BLaER1 (cell line): ENCODE measurements around the gene DNASE1L2.

Experiments
- H3K27ac ChIP-seq: shearing (Covaris generic); formaldehyde crosslinking; 2 replicates; pipeline ENCODE4 v1.8.1; 2022
- H3K27me3 ChIP-seq: shearing (Covaris generic); formaldehyde crosslinking; 2 replicates; pipeline ENCODE4 v1.8.1; 2022
- H3K36me3 ChIP-seq: shearing (Covaris generic); formaldehyde crosslinking; 2 replicates; pipeline ENCODE4 v1.8.1; 2022
- H3K4me1 ChIP-seq: shearing (Covaris generic); formaldehyde crosslinking; 2 replicates; pipeline ENCODE4 v1.8.1; 2022
- H3K4me2 ChIP-seq: shearing (Covaris generic); formaldehyde crosslinking; 2 replicates; pipeline ENCODE4 v1.8.1; 2022
- H3K4me3 ChIP-seq: shearing (Covaris generic); formaldehyde crosslinking; 2 replicates; pipeline ENCODE4 v1.8.1; 2022
- H3K9ac ChIP-seq: shearing (Covaris generic); formaldehyde crosslinking; 2 replicates; pipeline ENCODE4 v1.8.1; 2022
- H3K9me3 ChIP-seq: shearing (Covaris generic); formaldehyde crosslinking; 2 replicates; pipeline ENCODE4 v1.8.1; 2022
- H4K20me1 ChIP-seq: shearing (Covaris generic); formaldehyde crosslinking; 2 replicates; pipeline ENCODE4 v1.8.1; 2022
- Cebpa-rat ChIP-seq: shearing (Covaris generic); IDR thresholded peaks from 2 replicates; pipeline ENCODE4 v1.8.1; 2022

The DNASE1L2 gene

GRCh38 chr16:2284797-2285576, 48.7 kb downstream of the DNASE1L2 start:
- H4K20me1 ChIP-seq = no peaks in the 10 kb centered on the region

DNA sequence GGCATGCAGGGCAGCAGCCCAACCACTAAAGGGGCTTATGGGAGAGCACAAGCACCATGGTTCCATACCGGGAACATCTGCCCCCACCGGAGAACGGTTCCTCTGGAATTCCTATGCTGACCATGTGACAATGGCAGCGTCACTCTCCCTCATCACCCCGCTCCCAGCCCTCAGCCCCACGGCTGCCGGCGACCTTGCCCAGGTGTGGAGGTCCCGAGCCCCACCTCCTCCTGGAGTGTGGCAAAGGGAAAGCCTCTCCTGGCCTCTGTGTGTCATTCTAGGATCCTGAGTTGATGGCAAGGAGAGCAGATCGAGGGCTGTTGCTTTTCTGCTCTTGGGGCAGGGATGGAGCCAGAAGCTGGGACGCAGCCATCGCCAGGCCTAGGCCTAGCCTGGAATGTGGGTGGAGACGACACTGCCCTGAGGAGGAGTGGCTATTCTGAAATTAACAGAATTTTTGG, 49.5 kb downstream of the DNASE1L2 start:
- TF ChIP-seq Cebpa-rat = no peak
- H3K27ac ChIP-seq = no peak overlapping the region
- H3K9ac ChIP-seq = no peak overlapping the region
- H3K36me3 ChIP-seq = peaks cover 23% of the 10 kb centered on the region; the same call in 1 of the 2 replicates
- no peaks in the 10 kb centered on the region for H4K20me1 ChIP-seq
- H3K4me3 ChIP-seq = no peak overlapping the region
- H3K4me2 ChIP-seq = no peak overlapping the region
- no peaks in the 10 kb centered on the region for H3K9me3 ChIP-seq
- no peaks in the 10 kb centered on the region for H3K27me3 ChIP-seq
- peaks cover 22% of the 10 kb centered on the region for H3K4me1 ChIP-seq

More at GRCh38 chr16:2284797-2285576, 48.7 kb downstream of the DNASE1L2 start:
- H3K4me2 ChIP-seq = no peak overlapping the region
- H3K4me1 ChIP-seq = peaks cover 17% of the 10 kb centered on the region
- H3K4me3 ChIP-seq = no peak overlapping the region
- TF ChIP-seq Cebpa-rat = no peak
- H3K9ac ChIP-seq = no peak overlapping the region
- peaks cover 23% of the 10 kb centered on the region; the same call in 1 of the 2 replicates for H3K36me3 ChIP-seq
- H3K27ac ChIP-seq = no peak overlapping the region
- H3K9me3 ChIP-seq = no peaks in the 10 kb centered on the region
- H3K27me3 ChIP-seq = no peaks in the 10 kb centered on the region

- H3K9me3 ChIP-seq = no peaks in the 10 kb centered on the region
- H3K27me3 ChIP-seq = no peaks in the 10 kb centered on the region
- H3K36me3 ChIP-seq = peaks cover 26% of the 10 kb centered on the region; the same call in 1 of the 2 replicates
- H3K27ac ChIP-seq = no peak overlapping the region
- peaks cover 22% of the 10 kb centered on the region for H3K4me1 ChIP-seq
- TF ChIP-seq Cebpa-rat = no peak
- H4K20me1 ChIP-seq = no peaks in the 10 kb centered on the region
- no peak overlapping the region for H3K4me2 ChIP-seq
- no peak overlapping the region for H3K4me3 ChIP-seq
- H3K9ac ChIP-seq = no peak overlapping the region
These were observed 50.3 kb downstream of the DNASE1L2 start for GRCh38 chr16:2286550-2286949.

DNA sequence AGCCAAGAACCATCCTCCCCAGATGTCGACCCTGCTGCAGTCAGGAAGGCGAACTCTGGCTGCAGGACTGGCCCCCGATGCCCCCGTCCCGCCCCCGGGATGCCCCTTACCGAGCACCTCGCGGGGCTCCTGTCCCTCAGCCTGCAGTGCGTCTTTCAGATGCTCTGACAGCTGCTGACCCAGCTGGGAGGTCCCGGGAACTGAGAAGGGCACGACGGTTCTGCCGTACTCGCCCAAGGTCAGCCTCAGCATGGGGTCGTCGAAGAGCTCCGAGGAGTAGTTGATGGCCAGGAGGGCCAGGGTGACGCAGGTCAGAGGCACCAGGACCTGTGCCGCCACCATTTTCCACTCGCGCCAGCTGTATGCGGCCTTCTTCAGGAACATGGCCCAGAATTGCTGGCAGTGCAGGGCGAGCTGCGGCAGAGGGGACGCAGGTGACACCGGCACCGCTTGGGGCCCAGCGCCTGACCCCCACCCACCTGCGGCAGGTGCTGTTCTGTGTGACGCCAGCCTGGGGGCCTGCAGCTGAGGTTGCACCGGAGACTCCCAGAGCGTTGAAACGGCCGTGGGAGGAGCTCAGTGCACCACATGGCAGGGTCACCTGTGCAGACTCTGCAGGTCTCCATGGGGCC, 51.8 kb downstream of the DNASE1L2 start:
- H4K20me1 ChIP-seq = no peaks in the 10 kb centered on the region
- no peak overlapping the region for H3K9ac ChIP-seq
- H3K4me2 ChIP-seq = peak overlapping the region; percentile 48
- peaks cover 25% of the 10 kb centered on the region; the same call in 1 of the 2 replicates for H3K36me3 ChIP-seq
- no peak for TF ChIP-seq Cebpa-rat
- H3K27ac ChIP-seq = 0 out of 2 replicates have a peak overlapping the region, but pooled peaks have one; percentile 2
- H3K4me1 ChIP-seq = peaks cover 22% of the 10 kb centered on the region
- no peaks in the 10 kb centered on the region for H3K9me3 ChIP-seq
- no peak overlapping the region for H3K4me3 ChIP-seq
- no peaks in the 10 kb centered on the region for H3K27me3 ChIP-seq
